NOMO-1 (cell line): ENCODE results near the gene MFSD8.
"Not testable (repeated sequence)": the region's sequence is repeated elsewhere in the genome, so short reads cannot be mapped to it uniquely, and the experiment has no call there.

Source experiments
- DNase-seq, 2 experiments: peaks; one replicate each; lab custom pipeline; 2025; ENCODE audit not compliant: unreplicated experiment in 2 of 2; lab: John Stamatoyannopoulos, UW

Gene MFSD8, protein sequence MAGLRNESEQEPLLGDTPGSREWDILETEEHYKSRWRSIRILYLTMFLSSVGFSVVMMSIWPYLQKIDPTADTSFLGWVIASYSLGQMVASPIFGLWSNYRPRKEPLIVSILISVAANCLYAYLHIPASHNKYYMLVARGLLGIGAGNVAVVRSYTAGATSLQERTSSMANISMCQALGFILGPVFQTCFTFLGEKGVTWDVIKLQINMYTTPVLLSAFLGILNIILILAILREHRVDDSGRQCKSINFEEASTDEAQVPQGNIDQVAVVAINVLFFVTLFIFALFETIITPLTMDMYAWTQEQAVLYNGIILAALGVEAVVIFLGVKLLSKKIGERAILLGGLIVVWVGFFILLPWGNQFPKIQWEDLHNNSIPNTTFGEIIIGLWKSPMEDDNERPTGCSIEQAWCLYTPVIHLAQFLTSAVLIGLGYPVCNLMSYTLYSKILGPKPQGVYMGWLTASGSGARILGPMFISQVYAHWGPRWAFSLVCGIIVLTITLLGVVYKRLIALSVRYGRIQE

DNA sequence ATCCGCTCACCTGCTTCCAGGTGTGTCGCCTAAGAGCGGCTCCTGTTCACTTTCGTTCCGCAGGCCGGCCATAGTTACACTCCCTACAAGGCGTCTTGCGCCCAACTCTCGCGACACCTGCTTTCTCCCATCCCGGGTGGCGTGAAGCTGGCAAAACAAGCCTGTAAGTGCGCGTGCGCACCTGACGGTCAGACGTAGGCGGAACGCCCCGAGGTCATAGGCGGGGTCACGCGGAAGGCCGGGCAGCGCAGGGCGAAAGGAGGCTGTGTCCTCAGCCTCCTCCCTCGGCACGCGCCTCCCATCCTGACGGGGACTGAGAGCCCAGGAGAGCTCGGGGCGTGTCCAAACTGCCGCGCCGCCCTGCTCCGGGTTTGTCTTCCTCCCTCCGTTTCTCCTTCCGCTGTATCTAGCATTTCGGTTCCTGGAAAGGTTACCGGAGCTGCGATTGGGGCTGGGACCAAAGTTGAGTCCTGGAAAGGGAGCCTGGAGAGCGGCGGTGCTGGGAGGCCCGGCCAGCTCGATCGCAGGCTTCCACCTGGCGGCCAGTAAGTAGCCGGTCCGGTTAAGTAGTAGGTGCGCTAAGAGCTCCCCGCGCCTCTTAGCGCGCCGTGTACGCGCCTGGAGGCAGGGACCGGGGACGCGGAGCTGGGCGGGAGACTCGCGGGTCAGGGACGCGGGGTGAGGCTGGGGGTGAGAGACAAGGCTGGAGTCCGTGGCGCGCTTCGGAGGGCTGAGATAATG, at the start of gene MFSD8, which contains the start of gene ABHD18:
TSS of gene MFSD8 (minus strand) at position 112 of the 741 bp plus-strand sequence. CDS start at position 72, 40 bp downstream.
TSS of gene ABHD18 (plus strand) at position 345 of the 741 bp plus-strand sequence. CDS start 17,550 bp downstream, outside the sequence.
- DNase-seq = peak; percentile 98 to 100

DNA sequence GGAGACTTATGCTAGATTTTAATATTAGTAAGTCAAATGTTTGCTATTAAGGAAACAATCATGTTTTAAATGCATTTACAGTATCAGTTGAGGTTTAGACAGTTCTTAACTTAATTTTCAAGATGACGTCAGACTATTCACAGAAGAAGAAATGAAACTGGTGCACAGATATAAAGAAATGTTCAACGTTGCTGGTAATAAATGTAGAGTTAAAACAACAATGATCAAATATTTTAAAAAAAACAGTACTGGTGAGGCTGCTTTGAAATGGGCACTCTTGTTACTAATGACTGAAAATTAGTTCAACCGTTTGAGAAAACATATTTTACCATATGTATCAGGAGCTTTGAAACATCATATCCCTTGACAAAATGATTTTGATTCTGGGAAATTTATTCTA, 44.5 kb upstream of the MFSD8 start:
- DNase-seq = peak in 1 of 2 experiments; percentile 13

DNA sequence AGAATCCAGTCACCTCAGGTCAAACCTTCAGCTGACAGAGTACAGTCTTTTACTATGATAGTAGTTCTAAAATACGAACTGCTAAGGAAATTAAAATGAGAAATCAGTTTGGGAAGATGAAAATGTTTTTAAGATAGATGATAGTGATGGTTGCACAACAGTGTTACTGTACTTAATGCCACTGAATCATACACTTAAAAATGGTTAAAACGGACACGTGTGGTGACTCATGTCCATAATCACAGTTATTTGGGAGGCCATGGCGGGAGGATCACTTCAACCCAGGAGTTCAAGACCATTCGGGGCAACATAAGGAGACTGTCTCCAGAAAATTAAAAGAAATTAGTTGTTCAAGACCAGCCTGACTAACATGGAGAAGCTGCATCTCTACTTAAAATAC, 41.6 kb upstream of the MFSD8 start:
- DNase-seq = no peak

DNA sequence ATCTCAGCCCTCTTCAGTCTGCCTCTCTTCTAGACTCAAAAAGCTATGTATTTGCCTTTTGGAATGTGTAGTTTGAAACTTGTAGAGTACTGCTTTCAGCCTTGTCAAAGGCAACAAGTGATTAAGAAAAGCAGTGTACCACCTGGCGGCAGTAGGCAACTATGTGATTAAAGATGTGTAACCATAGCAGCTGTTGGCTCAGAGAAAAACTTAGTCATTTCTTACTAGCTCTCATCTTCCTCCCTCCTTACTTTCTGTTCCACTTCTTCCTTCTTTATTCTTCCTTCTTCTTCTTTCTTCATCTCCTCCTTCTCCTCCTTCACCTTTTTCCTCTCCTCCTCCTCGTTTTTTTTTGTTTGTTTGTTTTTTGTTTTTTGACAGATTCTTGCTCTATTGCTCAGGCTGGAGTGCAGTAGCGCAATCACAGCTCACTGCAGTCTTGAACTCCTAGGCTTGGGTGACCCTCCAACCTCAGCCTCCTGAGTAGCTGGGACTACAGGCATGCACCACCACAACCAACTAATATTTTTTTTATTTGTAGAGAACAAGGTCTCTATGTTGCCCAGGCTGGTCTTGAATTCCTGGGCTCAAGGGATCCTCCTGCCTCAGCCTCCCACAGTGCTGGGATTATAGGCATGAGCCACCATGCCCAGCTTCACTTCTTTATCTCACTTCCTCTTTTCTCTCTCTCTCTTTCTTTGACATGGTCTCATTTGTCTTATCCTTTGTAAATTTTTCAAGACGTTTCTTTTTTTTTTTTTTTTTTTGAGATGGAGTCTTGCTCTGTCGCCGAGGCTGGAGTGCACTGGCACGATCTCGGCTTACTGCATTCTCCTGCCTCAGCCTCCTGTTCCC, 32.8 kb upstream of the MFSD8 start:
- DNase-seq = peak; percentile 60 to 81

DNA sequence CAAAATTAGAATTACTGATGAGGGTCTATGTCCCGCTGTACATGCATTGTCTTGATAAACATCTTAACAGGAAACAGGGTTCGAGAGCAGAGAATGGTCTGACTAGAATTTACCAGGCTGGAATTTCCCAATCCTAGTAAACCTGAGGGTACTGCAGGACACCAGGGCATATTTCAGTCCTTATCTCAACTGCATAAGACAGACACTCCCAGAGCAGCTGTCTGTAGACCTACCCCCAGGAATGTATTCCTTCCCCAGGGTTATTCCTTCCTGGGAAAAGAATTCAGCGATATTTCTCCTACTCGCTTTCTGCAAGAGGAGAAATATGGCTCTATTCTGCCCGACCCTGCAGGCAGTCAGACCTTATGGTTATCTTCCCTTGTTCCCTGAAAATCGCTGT, 31.5 kb upstream of the MFSD8 start:
- DNase-seq = not testable (repeated sequence)

DNA sequence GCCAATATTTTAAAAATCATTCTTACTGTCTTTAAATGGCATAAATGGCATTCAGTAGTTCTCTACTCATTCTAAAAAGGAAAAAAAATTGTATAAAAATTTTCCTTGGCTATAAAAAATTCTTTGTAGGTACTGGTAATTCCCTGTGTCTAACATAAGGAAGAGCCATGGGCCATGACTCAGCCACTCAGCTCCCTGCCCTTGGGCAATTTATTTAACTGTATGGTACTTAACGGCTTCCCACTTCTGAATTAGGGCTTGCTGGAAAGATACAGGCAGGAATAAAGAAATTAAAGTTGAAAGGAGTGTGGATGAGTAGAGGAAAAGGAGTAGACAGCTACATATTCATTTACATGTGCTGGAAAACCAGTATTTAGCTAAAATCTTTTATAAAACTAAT, 30.8 kb upstream of the MFSD8 start:
- DNase-seq = no peak

DNA sequence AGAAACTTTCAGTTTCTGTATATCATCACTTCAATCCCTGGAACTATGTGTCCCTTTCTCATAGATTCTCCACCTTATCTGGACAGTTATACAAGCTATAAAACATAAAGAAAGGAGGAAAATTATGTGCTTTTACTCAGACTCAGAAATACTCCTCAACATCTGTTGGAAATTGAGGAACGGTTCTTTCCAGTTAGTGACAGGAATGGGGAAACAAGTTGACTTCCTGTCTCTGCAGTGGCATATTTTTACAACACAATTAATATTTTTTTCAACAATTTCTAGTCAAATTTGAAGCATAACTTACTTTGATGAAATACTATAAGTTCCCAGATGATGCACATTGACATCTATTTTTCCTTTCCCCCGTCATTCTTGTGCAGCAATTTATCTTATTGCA, 28.2 kb upstream of the MFSD8 start:
- DNase-seq = no peak

DNA sequence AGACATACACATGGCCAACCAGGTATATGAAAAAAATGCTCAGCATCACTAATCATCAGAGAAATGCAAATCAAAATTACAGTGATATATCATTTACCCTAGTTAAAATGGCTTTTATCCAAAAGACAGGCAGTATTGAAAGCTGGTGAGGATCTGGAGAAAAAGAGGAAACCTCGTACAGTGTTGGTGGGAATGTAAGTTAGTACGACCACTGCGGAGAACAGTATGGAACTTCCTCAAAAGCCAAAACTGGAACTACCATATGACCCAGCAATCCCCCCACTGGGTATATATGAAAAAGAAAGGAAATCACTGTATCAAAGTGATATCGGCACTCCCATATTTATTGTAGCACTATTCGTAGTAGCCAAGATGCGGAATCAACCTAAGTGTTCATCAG, 23.7 kb upstream of the MFSD8 start:
- no peak for DNase-seq

DNA sequence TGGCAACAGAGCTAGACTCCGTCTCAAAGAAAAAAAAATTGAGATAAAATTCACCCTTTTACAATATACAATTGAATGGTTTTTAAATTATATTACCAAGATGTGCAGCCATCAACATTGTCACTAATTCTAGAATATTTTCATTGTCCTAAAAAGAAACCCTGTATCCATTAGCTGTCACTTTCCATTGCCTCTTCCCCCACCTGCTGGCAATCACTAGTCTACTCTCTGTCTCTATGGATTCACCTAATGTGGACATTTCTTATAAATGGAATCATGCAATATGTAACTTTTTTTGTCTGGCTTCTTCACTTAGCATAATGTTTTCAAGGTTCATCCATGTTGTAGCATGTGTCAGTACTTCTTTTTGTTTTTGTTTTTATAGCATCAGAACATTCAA, 21.0 kb upstream of the MFSD8 start:
- DNase-seq = no peak

DNA sequence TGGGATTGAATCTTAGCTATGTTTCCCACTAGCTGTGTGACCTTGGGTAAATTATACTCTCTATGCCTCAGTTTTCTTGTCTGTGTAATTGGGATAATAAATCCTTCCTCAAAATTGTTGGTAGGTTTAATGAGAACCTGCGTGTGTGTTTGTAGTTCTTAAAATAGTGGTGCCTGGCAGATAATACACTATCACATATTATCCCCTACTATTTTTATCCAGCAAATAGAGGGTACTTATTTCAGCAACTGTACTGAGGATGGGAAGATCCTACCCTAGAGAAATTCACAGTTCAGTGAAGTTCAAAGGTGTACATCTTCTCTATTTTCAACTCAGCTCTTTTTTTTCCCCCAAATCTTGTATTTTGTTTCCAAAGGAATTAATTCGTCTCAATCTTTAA, 17.5 kb upstream of the MFSD8 start:
- no peak for DNase-seq

DNA sequence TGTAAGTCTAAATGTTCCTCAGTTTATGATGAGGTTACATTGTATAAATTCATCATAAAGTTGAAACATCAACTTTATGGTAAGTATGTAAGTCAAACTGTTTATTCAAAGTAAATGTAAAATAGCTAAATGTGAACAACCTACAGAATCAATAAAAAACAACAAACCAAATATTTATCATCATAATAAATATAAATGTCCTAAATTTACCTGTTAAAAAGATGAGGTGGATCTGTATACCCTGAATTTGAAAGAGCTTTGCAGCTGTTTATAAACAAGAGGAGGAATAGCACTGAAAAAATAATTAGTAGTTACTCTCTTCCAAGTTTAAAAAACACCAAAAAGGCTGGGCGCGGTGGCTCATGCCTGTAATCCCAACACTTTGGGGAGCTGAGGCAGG, 14.0 kb upstream of the MFSD8 start:
- no peak for DNase-seq

DNA sequence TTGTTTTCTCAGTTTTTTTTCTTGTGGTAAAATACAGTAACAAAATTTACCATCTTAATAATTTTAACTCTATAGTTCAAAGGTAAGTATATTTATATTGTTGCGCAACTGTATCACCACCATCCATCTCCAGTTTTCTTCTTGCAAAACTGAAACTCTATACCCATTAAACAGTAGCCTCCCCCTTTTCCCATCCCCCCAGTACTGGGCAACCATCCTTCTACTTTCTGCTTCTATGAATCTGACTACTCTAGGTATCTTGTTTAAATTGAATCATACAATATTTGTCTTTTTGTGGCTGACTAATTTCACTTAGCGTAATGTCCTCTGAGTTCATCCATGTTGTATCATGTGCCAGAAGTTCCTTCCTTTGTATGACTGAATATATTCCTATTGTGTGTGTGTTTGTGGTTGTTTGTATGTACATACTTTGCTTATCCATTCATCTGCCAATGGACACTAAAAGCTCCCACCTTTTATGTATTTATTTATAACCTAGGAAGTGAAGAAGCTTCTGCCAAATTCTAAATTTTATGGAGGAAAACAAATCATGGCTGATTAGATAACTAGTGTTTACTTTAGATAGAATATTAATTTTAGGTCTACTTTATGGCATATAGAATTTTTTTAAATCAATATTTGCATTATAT, 10.3 kb upstream of the MFSD8 start:
- DNase-seq = no peak

DNA sequence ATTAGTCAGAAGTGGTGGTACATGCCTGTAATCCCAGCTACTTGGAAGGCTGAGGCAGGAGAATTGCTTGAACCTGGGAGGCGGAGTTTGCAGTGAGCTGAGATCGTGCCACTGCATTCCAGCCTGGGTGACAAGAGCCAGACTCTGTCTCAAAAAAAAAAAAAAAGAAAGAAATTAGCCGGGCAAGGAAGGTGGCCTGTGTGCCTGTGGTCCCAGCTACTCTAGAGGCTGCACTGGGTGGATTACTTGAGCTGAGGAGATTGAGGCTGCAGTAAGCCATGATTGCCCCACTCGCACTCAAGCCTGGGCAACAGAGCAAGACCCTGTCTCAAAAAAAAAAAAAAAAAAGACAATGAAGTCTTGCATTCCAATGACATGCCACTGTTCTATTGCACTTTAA, 6.0 kb upstream of the MFSD8 start:
- not testable (repeated sequence) for DNase-seq

DNA sequence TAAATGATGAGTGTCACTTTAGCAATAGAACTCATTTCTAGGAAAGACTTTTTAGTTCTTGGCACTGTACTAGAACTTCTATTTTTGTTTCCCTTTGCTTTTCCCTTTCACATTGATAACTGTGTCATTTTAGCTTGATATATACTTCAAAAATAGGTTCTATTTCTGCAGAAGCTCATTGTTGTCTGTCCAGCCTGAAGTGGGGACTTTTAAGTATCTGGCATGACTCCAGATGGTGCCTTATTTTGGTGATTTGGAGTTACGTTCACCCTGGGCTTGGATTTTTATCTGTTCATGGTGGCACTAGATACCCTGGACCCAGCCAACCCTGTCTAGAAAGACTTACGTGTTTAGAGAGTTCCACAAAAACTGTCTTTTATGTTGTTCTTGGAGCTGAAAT, 3.6 kb upstream of the MFSD8 start:
- DNase-seq = no peak

DNA sequence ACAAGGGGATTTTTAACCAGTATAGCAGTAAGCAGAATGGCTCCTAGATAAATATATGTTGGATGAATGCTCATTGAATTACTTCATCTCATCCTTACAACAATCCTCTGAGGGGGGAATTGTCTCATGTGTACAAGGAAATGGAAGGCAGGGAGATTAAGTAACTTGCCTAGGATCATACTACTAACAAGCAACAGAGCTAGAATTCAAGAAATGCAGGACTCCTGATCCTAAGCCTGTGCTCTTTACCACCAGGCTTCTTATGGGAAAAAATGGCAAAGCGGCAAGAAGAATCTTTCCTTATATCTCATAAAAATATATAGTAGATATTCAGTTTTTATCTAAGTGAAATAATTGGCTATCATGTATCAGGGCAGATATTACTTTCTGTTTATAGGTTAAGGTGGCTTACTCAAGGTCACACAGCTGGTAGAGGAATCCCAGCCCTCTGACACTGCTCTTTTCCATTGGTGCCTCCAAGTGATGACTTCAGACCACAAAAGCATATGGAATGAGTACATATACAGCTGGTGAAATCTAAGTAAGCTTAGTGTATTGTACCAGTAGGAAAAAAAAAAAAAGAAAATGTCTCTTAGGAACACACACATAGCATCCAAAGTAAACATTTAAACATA, 2.3 kb upstream of the MFSD8 start:
- no peak for DNase-seq

DNA sequence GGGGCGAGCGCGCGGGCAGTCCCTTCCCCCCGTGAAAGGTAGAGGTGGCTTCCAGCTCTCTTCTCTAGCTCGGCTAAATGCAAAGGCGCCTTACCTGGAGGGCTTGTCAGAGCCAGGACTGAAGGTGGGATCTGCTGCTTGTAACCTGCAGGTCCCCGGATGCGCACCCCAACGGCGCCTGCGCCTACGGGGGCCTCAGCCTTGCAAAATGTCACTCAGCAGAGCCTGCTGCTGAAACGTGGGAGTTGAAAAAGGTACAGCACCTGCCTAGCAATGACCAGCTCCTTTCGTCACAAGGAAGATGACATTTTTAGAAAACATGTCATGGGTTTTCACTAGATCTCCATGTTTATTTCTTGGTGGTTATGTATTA, 816 bp upstream of the MFSD8 start:
- peak; percentile 12 to 38 for DNase-seq

DNA sequence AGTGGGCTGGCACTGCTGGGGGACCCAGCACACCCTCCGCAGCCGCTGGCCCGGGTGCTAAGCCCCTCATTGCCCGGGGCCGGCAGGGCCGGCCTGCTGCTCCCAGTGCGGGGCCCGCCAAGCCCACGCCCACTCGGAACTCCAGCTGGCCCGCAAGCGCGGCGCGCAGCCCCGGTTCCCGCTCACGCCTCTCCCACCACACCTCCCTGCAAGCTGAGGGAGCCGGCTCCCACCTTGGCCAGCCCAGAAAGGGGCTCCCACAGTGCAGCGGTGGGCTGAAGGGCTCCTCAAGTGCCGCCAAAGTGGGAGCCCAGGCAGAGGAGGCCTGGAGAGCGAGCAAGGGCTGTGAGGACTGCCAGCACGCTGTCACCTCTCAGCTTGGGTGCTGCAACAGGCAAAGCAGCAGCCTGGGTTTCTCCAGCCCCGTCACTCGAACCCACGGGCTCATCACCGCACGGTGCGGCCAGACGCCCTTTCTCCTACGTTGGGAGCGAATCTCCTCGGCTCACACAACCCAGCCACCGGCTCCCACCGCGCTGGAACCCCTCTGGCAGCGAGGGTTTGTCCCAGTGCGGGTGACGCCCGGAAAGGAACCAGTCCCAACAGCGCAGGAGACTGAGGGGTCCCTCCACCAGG, 429 bp downstream of the MFSD8 start:
- not testable (repeated sequence) for DNase-seq

DNA sequence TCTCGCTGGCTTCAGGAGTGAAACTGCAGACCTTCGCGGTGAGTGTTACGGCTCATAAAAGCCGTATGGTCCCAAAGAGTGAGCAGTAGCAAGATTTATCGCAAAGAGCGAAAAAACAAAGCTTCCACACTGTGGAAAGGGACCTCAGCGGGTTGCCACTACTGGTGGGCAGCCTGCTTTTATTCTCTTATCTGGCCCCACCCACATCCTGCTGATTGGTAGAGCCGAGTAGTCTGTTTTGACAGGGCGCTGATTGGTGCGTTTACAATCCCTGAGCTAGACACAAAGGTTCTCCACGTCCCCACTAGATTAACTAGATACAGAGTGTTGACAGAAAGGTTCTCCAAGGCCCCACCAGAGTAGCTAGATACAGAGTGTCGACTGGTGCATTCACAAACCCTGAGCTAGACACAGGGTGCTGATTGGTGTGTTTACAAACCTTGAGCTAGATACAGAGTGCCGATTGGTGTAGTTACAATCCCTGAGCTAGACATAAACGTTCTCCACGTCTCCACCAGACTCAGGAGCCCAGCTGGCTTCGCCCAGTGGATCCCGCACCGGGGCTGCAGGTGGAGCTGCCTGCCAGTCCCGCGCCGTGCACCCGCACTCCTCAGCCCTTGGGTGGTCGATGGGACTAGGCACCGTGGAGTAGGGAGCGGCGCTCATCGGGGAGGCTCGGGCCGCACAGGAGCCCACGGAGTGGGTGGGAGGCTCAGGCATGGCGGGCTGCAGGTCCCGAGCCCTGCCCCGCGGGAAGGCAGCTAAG, 1.2 kb downstream of the MFSD8 start:
- DNase-seq = not testable (repeated sequence)

DNA sequence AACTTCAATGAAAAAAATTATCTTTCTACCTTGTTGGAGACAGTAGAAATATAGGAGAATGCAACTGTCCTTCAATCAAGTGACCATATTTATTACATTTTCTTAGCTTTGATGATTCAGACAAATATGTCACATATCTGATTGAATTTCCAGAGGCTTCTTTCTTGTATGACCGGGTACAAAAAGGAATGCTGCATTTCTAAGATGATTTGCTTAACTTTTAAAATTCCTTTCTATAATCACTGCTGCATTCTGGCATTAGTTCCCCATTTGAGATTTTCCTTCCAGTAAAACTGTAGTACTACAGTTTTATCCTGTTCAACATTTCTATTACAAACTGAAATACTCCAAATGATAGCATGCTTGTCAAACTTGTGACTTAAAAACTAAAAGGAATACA, 5.2 kb downstream of the MFSD8 start:
- DNase-seq = no peak
